Liver (tissue), 9 donors: ENCODE data around the gene ABLIM1. TPM values are rescaled to one million over a fixed set of nuclear protein-coding genes. Genes with fewer than 3 reads are reported as not detected.

Experiments used
- DNase-seq: peaks from one replicate; pipeline ENCODE4 v3.0.0-alpha.2; 2017; ENCODE audit warnings: low spot score
- H3K27ac ChIP-seq, 2 donors: one replicate each; pipeline ENCODE4 v1.7.0; 2013; ENCODE audit warnings: inconsistent platforms in 2 of 2, low read length in 2 of 2, control low read depth in 1 of 2, low read depth in 1 of 2, mild to moderate bottlenecking in 1 of 2
- H3K27me3 ChIP-seq, 4 donors: one replicate each; pipeline versions ENCODE4 v1.6.1 to v1.7.0; 2013; ENCODE audit warnings: low read length in 3 of 4, inconsistent platforms in 1 of 4, mild to moderate bottlenecking in 1 of 4, moderate library complexity in 1 of 4; ENCODE audit not compliant: control insufficient read depth in 4 of 4, insufficient read depth in 4 of 4
- H3K36me3 ChIP-seq, 4 donors: one replicate each; pipeline versions ENCODE4 v1.6.1 to v1.7.0; 2013; ENCODE audit warnings: low read length in 3 of 4, mild to moderate bottlenecking in 3 of 4, low read depth in 1 of 4, moderate library complexity in 1 of 4; ENCODE audit not compliant: control insufficient read depth in 4 of 4, insufficient read depth in 3 of 4
- H3K4me1 ChIP-seq, 4 donors: one replicate each; pipeline versions ENCODE4 v1.6.1 to v1.7.0; 2013; ENCODE audit warnings: low read length in 3 of 4, mild to moderate bottlenecking in 3 of 4, moderate library complexity in 1 of 4; ENCODE audit not compliant: control insufficient read depth in 4 of 4, insufficient read depth in 4 of 4
- H3K4me3 ChIP-seq, 3 donors: one replicate each; pipeline versions ENCODE4 v1.6.1 to v1.7.0; 2013; ENCODE audit warnings: low read length in 3 of 3, control low read depth in 1 of 3, low read depth in 1 of 3, mild to moderate bottlenecking in 1 of 3
- H3K9ac ChIP-seq, 2 donors: one replicate each; pipeline ENCODE4 v1.7.0; 2013; ENCODE audit warnings: low read length in 2 of 2, mild to moderate bottlenecking in 2 of 2, moderate library complexity in 2 of 2, control low read depth in 1 of 2, low read depth in 1 of 2
- H3K9me3 ChIP-seq, 4 donors: one replicate each; pipeline versions ENCODE4 v1.6.1 to v1.7.0; 2013; ENCODE audit warnings: low read length in 3 of 4; ENCODE audit not compliant: control insufficient read depth in 4 of 4
- EGR1 ChIP-seq, 2 donors: IDR thresholded peaks; 2 replicates each; pipeline ENCODE4 v1.6.1; 2016 to 2018; ENCODE audit warnings: antibody characterized with exemption in 2 of 2, low read depth in 2 of 2
- FOXA1 ChIP-seq: IDR thresholded peaks from 2 replicates; pipeline ENCODE4 v1.6.1; 2016; ENCODE audit warnings: antibody characterized with exemption
- FOXA2 ChIP-seq: IDR thresholded peaks from 2 replicates; pipeline ENCODE4 v1.6.1; 2016; ENCODE audit warnings: antibody characterized with exemption
- GABPA ChIP-seq, 2 donors: IDR thresholded peaks in 1 of 2; conservative IDR thresholded peaks in 1 of 2; 2 replicates each; pipeline ENCODE4 v1.6.1; 2016; ENCODE audit warnings: antibody characterized with exemption in 2 of 2, mild to moderate bottlenecking in 1 of 2, moderate library complexity in 1 of 2
- HNF4A ChIP-seq, 2 donors: conservative IDR thresholded peaks; 2 replicates each; pipeline ENCODE4 v1.6.1; 2016; ENCODE audit warnings: antibody characterized with exemption in 2 of 2, mild to moderate bottlenecking in 2 of 2
- HNF4G ChIP-seq: IDR thresholded peaks from 2 replicates; pipeline ENCODE4 v1.6.1; 2016; ENCODE audit warnings: antibody characterized with exemption
- JUND ChIP-seq, 2 donors: IDR thresholded peaks; 2 replicates each; pipeline ENCODE4 v1.6.1; 2016; ENCODE audit warnings: antibody characterized with exemption in 2 of 2
- NR2F2 ChIP-seq: IDR thresholded peaks from 2 replicates; pipeline ENCODE4 v1.6.1; 2016; ENCODE audit warnings: antibody characterized with exemption
- RAD21 ChIP-seq, 2 donors: IDR thresholded peaks; 2 replicates each; pipeline ENCODE4 v1.6.1; 2016; ENCODE audit warnings: antibody characterized with exemption in 2 of 2, mild to moderate bottlenecking in 2 of 2
- RXRA ChIP-seq, 2 donors: IDR thresholded peaks; 2 replicates each; pipeline ENCODE4 v1.6.1; 2017 to 2018; ENCODE audit warnings: antibody characterized with exemption in 2 of 2, mild to moderate bottlenecking in 1 of 2
- SP1 ChIP-seq: IDR thresholded peaks from 2 replicates; pipeline ENCODE4 v1.6.1; 2018; ENCODE audit warnings: antibody characterized with exemption, mild to moderate bottlenecking
- TAF1 ChIP-seq: conservative IDR thresholded peaks from 2 replicates; pipeline ENCODE4 v1.6.1; 2016; ENCODE audit warnings: antibody characterized with exemption, mild to moderate bottlenecking
- WGBS: extraction: QIAGEN DNeasy Blood & Tissue Kit; methylation state at CpG from one replicate; pipeline ENCODE4 v1.1.7; 2013; 5-methylcytosine and 5-hydroxymethylcytosine counted together
- polyA plus RNA-seq, 2 donors: library from polyadenylated mRNA; stranded (reverse) in 1 of 2; unstranded in 1 of 2; fragments of 200-250 nt in 1 of 2; fragments of >200 nt in 1 of 2; fragmentation: Nextera tagmentation in 1 of 2; extraction: Ambion mirVana in 1 of 2; gene quantifications; one replicate each; pipeline versions ENCODE4 v1.2.1 to v1.2.3, GENCODE V29; 2013 to 2015
- total RNA-seq, 2 donors: library from RNA; depleted of rRNA; stranded (reverse); fragments of >200 nt; gene quantifications; one replicate each; pipeline ENCODE4 v1.2.3, GENCODE V29; 2014
- TF ChIP-seq, protein P1 (sequence below): IDR thresholded peaks from 2 replicates; pipeline ENCODE4 v1.6.1; 2016; ENCODE audit warnings: antibody characterized with exemption
- TF ChIP-seq, protein P2 (sequence below): IDR thresholded peaks from 2 replicates; pipeline ENCODE4 v1.6.1; 2016; ENCODE audit warnings: antibody characterized with exemption, mild to moderate bottlenecking
- TF ChIP-seq, protein P3 (sequence below): IDR thresholded peaks from 2 replicates; pipeline ENCODE4 v1.6.1; 2016; ENCODE audit warnings: antibody characterized with exemption
- TF ChIP-seq, protein P4 (sequence below): fragments of 150-350 bp; IDR thresholded peaks from 2 replicates; pipeline ENCODE4 v1.5.1; 2017; ENCODE audit warnings: improper control_type of control experiment, low read depth, low read length; ENCODE audit not compliant: missing input control
- TF ChIP-seq, protein P5 (sequence below): IDR thresholded peaks from 2 replicates; pipeline ENCODE4 v1.6.1; 2016; ENCODE audit warnings: antibody characterized with exemption
- donor health status: healthy.
- donor health status: healthy.
- donor health status: healthy.
- donor health status: healthy.
- donor health status: healthy.

ABLIM1 gene
- total and polyA plus RNA-seq, 4 donors, result 10.9 to 31.3 (median 13.1) TPM

DNA sequence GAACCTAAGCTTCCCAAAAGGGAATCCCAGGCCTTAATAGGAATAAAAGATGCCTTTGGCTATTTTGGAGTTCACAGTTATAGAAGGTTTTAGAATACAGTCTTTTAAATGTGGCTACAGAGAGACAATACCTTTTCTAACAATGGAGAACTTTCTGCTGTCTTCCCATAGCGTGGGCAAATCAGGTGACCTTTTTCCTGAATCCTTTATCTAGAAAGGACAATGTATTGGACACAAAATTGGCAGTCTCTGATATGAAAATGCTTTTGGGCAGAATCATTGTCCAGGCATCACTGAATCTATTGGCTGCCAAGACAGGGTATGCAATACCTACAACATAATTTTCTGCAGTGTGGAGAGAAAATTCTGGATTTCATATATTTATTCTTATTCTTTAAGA, 7.8 kb upstream of the ABLIM1 start:
- Histone ChIP-seq H3K9me3 (no peaks in the 10 kb centered on the region), H3K27ac (peak overlapping the region in 1 of 2 donors; percentile 26), H3K9ac (no peak overlapping the region), H3K36me3 (no peaks in the 10 kb centered on the region), H3K4me1 (peaks cover 0 to 19% (median 8%) of the 10 kb centered on the region in 4 donors), H3K4me3 (no peak overlapping the region), H3K27me3 (no peaks in the 10 kb centered on the region)
- TF ChIP-seq NR2F2, result no peak
- no peak for TF ChIP-seq RXRA (IDR thresholded peaks at IDR 0.05)
- TF ChIP-seq HNF4G, result no peak
- TF ChIP-seq, protein P1, sequence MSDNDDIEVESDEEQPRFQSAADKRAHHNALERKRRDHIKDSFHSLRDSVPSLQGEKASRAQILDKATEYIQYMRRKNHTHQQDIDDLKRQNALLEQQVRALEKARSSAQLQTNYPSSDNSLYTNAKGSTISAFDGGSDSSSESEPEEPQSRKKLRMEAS, result no peak
- no peak for TF ChIP-seq EGR1 (IDR thresholded peaks at IDR 0.05; ENCODE audit: low read depth in 2 of 2)
- TF ChIP-seq, protein P2, sequence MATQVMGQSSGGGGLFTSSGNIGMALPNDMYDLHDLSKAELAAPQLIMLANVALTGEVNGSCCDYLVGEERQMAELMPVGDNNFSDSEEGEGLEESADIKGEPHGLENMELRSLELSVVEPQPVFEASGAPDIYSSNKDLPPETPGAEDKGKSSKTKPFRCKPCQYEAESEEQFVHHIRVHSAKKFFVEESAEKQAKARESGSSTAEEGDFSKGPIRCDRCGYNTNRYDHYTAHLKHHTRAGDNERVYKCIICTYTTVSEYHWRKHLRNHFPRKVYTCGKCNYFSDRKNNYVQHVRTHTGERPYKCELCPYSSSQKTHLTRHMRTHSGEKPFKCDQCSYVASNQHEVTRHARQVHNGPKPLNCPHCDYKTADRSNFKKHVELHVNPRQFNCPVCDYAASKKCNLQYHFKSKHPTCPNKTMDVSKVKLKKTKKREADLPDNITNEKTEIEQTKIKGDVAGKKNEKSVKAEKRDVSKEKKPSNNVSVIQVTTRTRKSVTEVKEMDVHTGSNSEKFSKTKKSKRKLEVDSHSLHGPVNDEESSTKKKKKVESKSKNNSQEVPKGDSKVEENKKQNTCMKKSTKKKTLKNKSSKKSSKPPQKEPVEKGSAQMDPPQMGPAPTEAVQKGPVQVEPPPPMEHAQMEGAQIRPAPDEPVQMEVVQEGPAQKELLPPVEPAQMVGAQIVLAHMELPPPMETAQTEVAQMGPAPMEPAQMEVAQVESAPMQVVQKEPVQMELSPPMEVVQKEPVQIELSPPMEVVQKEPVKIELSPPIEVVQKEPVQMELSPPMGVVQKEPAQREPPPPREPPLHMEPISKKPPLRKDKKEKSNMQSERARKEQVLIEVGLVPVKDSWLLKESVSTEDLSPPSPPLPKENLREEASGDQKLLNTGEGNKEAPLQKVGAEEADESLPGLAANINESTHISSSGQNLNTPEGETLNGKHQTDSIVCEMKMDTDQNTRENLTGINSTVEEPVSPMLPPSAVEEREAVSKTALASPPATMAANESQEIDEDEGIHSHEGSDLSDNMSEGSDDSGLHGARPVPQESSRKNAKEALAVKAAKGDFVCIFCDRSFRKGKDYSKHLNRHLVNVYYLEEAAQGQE, result no peak
- TF ChIP-seq, protein P3, sequence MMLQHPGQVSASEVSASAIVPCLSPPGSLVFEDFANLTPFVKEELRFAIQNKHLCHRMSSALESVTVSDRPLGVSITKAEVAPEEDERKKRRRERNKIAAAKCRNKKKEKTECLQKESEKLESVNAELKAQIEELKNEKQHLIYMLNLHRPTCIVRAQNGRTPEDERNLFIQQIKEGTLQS, result no peak
- no peak for TF ChIP-seq RAD21 (IDR thresholded peaks at IDR 0.05)
- no peak for TF ChIP-seq GABPA (IDR thresholded peaks at IDR 0.05 in 1 of 2, conservative IDR thresholded peaks at IDR 0.05 in 1 of 2)
- TF ChIP-seq FOXA2, result no peak
- no peak for TF ChIP-seq TAF1
- TF ChIP-seq JUND (IDR thresholded peaks at IDR 0.05), result no peak
- TF ChIP-seq, protein P4, sequence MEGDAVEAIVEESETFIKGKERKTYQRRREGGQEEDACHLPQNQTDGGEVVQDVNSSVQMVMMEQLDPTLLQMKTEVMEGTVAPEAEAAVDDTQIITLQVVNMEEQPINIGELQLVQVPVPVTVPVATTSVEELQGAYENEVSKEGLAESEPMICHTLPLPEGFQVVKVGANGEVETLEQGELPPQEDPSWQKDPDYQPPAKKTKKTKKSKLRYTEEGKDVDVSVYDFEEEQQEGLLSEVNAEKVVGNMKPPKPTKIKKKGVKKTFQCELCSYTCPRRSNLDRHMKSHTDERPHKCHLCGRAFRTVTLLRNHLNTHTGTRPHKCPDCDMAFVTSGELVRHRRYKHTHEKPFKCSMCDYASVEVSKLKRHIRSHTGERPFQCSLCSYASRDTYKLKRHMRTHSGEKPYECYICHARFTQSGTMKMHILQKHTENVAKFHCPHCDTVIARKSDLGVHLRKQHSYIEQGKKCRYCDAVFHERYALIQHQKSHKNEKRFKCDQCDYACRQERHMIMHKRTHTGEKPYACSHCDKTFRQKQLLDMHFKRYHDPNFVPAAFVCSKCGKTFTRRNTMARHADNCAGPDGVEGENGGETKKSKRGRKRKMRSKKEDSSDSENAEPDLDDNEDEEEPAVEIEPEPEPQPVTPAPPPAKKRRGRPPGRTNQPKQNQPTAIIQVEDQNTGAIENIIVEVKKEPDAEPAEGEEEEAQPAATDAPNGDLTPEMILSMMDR, result no peak
- no peak for TF ChIP-seq SP1
- TF ChIP-seq FOXA1, result no peak
- no peak for TF ChIP-seq HNF4A (conservative IDR thresholded peaks at IDR 0.05)
- no peak for DNase-seq
- 75% methylated on average over 1 of the region's 1 CpG for WGBS

DNA sequence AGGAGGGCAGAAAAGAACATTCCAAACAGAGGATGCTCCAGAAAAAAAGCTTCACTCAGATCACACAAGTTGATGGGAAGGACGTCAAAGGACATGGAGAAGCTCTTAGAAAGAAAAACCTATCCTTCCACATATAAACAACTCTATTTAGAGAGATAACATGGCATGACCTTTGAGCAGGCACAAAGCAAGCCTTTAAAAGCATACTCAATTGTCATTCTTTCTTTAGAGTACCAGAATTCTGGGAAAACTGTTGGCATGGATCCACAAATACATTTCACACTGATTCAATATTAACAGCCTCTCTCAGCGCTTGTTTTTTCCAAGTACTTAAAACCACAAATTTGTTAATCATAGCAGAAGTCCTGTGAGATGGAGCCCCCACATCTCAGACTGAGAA, 7.3 kb upstream of the ABLIM1 start:
- H3K9me3 ChIP-seq, result no peaks in the 10 kb centered on the region
- H3K36me3 ChIP-seq, result no peaks in the 10 kb centered on the region
- WGBS, result 35% methylated on average over 2 of the region's 2 CpGs
- peaks cover 0 to 19% (median 8%) of the 10 kb centered on the region in 4 donors for H3K4me1 ChIP-seq
- no peak overlapping the region for H3K9ac ChIP-seq
- peak overlapping the region; percentile 16 to 26 for H3K27ac ChIP-seq
- no peak overlapping the region for H3K4me3 ChIP-seq
- H3K27me3 ChIP-seq, result no peaks in the 10 kb centered on the region
- no peak for DNase-seq
- TF ChIP-seq, protein P2, result no peak
- TF ChIP-seq, protein P5, sequence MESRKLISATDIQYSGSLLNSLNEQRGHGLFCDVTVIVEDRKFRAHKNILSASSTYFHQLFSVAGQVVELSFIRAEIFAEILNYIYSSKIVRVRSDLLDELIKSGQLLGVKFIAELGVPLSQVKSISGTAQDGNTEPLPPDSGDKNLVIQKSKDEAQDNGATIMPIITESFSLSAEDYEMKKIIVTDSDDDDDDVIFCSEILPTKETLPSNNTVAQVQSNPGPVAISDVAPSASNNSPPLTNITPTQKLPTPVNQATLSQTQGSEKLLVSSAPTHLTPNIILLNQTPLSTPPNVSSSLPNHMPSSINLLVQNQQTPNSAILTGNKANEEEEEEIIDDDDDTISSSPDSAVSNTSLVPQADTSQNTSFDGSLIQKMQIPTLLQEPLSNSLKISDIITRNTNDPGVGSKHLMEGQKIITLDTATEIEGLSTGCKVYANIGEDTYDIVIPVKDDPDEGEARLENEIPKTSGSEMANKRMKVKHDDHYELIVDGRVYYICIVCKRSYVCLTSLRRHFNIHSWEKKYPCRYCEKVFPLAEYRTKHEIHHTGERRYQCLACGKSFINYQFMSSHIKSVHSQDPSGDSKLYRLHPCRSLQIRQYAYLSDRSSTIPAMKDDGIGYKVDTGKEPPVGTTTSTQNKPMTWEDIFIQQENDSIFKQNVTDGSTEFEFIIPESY, result no peak
- TF ChIP-seq FOXA2 (peak; percentile 9), HNF4G (peak; percentile 26), FOXA1 (no peak), NR2F2 (no peak), RXRA (IDR thresholded peaks at IDR 0.05) (peak; percentile 51), GABPA (IDR thresholded peaks at IDR 0.05 in 1 of 2, conservative IDR thresholded peaks at IDR 0.05 in 1 of 2) (no peak), EGR1 (IDR thresholded peaks at IDR 0.05; ENCODE audit: low read depth in 2 of 2) (no peak), HNF4A (conservative IDR thresholded peaks at IDR 0.05) (peak; percentile 70 to 72)
- TF ChIP-seq, protein P3, result no peak
- TF ChIP-seq, protein P4, result no peak
